Epithelial cell of esophagus (primary cell): ENCODE results near the gene EPS8.
"Not testable (repeated sequence)": the region's sequence is repeated elsewhere in the genome, so short reads cannot be mapped to it uniquely, and the experiment has no call there.

ENCODE experiments used
- DNase-seq: peaks from one replicate; pipeline ENCODE4 v3.0.0; 2010; ENCODE audit warnings: low read depth
- H3K4me3 ChIP-seq: 2 replicates; pipeline ENCODE4 v1.5.1; 2011; ENCODE audit warnings: mild to moderate bottlenecking, low read length, control low read depth
- TF ChIP-seq, protein P1 (sequence below): IDR thresholded peaks from 2 replicates; pipeline ENCODE4 v1.5.1; 2011; ENCODE audit warnings: low read depth, mild to moderate bottlenecking, low read length, control low read depth, inconsistent platforms; ENCODE audit not compliant: insufficient read depth; ENCODE audit errors: missing control alignments

The EPS8 gene

GRCh38 chr12:15741082-15741481 lies 48.1 kb downstream of the EPS8 start:
- no peak for DNase-seq
- H3K4me3 ChIP-seq: no peak overlapping the region
- TF ChIP-seq, protein P1, sequence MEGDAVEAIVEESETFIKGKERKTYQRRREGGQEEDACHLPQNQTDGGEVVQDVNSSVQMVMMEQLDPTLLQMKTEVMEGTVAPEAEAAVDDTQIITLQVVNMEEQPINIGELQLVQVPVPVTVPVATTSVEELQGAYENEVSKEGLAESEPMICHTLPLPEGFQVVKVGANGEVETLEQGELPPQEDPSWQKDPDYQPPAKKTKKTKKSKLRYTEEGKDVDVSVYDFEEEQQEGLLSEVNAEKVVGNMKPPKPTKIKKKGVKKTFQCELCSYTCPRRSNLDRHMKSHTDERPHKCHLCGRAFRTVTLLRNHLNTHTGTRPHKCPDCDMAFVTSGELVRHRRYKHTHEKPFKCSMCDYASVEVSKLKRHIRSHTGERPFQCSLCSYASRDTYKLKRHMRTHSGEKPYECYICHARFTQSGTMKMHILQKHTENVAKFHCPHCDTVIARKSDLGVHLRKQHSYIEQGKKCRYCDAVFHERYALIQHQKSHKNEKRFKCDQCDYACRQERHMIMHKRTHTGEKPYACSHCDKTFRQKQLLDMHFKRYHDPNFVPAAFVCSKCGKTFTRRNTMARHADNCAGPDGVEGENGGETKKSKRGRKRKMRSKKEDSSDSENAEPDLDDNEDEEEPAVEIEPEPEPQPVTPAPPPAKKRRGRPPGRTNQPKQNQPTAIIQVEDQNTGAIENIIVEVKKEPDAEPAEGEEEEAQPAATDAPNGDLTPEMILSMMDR: no peak

DNA sequence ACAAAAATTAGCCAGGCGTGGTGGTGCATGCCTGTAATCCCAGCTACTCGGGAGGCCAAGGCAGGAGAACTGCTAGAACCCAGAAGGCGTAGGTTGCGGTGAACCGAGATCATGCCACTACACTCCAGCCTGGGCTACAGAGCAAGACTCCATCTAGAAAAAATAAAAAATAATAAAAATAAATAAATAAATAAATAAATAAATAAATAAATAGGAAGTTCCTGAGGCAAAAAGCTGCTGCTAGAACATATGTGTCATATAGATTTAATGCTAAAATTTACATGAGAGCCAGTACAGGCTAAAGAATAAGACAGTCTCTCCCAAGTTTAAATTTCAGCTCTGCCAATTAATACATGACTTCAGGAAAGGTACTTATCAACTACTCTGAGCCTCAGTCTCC lies 48.8 kb downstream of the EPS8 start:
- H3K4me3 ChIP-seq, DNase-seq: not testable (repeated sequence)

GRCh38 chr12:15738438-15739015 lies 50.7 kb downstream of the EPS8 start:
- TF ChIP-seq, protein P1: no peak
- no peak for DNase-seq
- H3K4me3 ChIP-seq: no peak overlapping the region

GRCh38 chr12:15735837-15736615 lies 53.2 kb downstream of the EPS8 start:
- TF ChIP-seq, protein P1: no peak
- DNase-seq: no peak
- no peak overlapping the region for H3K4me3 ChIP-seq

GRCh38 chr12:15733136-15733535 lies 56.1 kb downstream of the EPS8 start:
- no peak for DNase-seq
- TF ChIP-seq, protein P1: no peak
- no peak overlapping the region for H3K4me3 ChIP-seq

DNA sequence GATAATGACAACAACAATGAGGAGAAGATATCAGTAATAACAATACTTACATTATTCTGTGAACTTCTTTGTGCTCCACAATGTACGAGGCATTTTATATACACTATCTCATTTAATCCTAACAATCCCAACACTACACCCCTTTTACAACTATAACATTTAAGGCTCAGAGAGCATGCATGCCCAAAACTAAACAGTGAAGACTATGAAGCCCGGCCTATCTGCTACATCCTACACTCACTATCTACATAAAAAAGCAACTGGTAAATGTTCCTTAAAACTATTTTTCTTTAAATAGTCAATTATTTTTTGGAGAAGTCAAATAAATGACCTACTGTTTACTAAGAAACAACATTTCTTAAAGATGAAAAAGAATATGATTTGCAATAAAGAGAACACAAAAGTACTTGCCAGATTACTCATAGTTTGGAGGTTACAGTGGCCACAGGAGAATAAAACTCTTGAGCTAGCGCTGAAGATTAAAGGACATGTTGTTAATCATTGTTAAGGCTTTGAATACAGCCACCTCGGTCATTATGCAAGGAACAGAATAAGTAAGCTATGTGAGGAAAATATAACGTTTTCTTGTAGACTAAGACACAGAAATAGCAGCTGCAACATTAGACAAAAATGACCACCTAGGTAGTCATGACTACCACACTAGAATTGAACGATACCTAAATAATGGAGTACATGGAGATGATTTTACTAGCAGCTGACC lies 56.7 kb downstream of the EPS8 start:
- DNase-seq: no peak
- TF ChIP-seq, protein P1: no peak
- H3K4me3 ChIP-seq: no peak overlapping the region

DNA sequence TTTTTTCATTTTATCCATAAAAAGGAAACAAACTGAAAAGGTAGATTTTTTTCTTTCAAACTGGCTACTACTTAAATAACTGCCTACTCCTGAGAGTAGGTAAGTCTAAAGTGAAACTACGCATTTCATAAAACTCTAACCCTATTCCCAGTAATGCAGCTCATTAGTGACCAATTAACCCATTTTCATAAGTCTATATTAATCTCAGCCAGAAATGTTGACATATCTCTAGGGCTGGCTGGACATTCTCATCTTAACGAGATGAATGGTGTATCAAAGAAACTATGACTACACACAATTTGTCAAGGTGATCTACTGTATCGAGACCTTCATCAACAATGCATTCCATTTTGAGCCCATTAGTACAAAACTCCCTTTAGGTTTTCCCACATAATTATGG lies 57.2 kb downstream of the EPS8 start:
- H3K4me3 ChIP-seq: no peak overlapping the region
- TF ChIP-seq, protein P1: no peak
- DNase-seq: no peak
